ENCODE results near the gene ACTN4.

ACTN4 gene

GRCh38 chr19:38720559-38721236, 73.2 kb downstream of the ACTN4 start:
- peaks cover 79% of the 10 kb centered on the region for H3K36me3 ChIP-seq (ENCODE audit: control insufficient read depth, insufficient read depth, low read length)
- H3K4me1 ChIP-seq (ENCODE audit: control insufficient read depth, insufficient read depth, low read length): no peaks in the 10 kb centered on the region
- no peak overlapping the region for H3K4me3 ChIP-seq (ENCODE audit: low read length)
- no peak overlapping the region for H3K27ac ChIP-seq (ENCODE audit: low read length)
- H3K9me3 ChIP-seq (ENCODE audit: control insufficient read depth, insufficient read depth, low read length): no peaks in the 10 kb centered on the region
- H3K27me3 ChIP-seq (ENCODE audit: control insufficient read depth, insufficient read depth, low read length): no peaks in the 10 kb centered on the region
- WGBS (ENCODE audit: insufficient coverage, insufficient read length): no CpG with 5 or more reads among the region's 15 CpGs
- no peak for DNase-seq (ENCODE audit: low read depth, low spot score)

DNA sequence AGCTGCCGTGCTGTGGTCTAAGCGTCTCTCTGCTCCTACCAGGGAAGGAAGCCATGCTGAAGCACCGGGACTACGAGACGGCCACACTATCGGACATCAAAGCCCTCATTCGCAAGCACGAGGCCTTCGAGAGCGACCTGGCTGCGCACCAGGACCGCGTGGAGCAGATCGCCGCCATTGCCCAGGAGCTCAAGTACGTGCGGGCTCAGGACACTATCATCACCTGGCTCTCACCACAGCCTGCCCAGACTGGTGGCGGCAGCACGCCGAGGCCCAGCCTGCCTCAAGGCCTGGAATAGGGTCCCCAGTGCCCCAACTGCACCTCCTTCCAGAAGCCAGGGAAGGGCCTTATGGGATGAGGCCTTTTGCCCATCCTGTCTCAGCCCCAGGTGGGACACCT, 74.0 kb downstream of the ACTN4 start:
- Histone ChIP-seq H3K9me3 (ENCODE audit: control insufficient read depth, insufficient read depth, low read length) (no peaks in the 10 kb centered on the region), H3K4me3 (ENCODE audit: low read length) (no peak overlapping the region), H3K27ac (ENCODE audit: low read length) (no peak overlapping the region), H3K36me3 (ENCODE audit: control insufficient read depth, insufficient read depth, low read length) (peaks cover 79% of the 10 kb centered on the region), H3K4me1 (ENCODE audit: control insufficient read depth, insufficient read depth, low read length) (no peaks in the 10 kb centered on the region), H3K27me3 (ENCODE audit: control insufficient read depth, insufficient read depth, low read length) (no peaks in the 10 kb centered on the region)
- no CpG with 5 or more reads among the region's 20 CpGs for WGBS (ENCODE audit: insufficient coverage, insufficient read length)
- no peak for DNase-seq (ENCODE audit: low read depth, low spot score)

GRCh38 chr19:38721979-38722773, 74.7 kb downstream of the ACTN4 start:
- Histone ChIP-seq H3K4me1 (ENCODE audit: control insufficient read depth, insufficient read depth, low read length) (no peaks in the 10 kb centered on the region), H3K27ac (ENCODE audit: low read length) (no peak overlapping the region), H3K27me3 (ENCODE audit: control insufficient read depth, insufficient read depth, low read length) (no peaks in the 10 kb centered on the region), H3K4me3 (ENCODE audit: low read length) (no peak overlapping the region), H3K36me3 (ENCODE audit: control insufficient read depth, insufficient read depth, low read length) (peaks cover 80% of the 10 kb centered on the region), H3K9me3 (ENCODE audit: control insufficient read depth, insufficient read depth, low read length) (no peaks in the 10 kb centered on the region)
- DNase-seq (ENCODE audit: low read depth, low spot score): no peak
- WGBS (ENCODE audit: insufficient coverage, insufficient read length): no CpG with 5 or more reads among the region's 17 CpGs

- H3K4me1 ChIP-seq (ENCODE audit: control insufficient read depth, insufficient read depth, low read length): no peaks in the 10 kb centered on the region
- no peak for DNase-seq (ENCODE audit: low read depth, low spot score)
- H3K9me3 ChIP-seq (ENCODE audit: control insufficient read depth, insufficient read depth, low read length): no peaks in the 10 kb centered on the region
- H3K27ac ChIP-seq (ENCODE audit: low read length): no peak overlapping the region
- peaks cover 78% of the 10 kb centered on the region for H3K36me3 ChIP-seq (ENCODE audit: control insufficient read depth, insufficient read depth, low read length)
- WGBS (ENCODE audit: insufficient coverage, insufficient read length): no CpG with 5 or more reads among the region's 10 CpGs
- no peaks in the 10 kb centered on the region for H3K27me3 ChIP-seq (ENCODE audit: control insufficient read depth, insufficient read depth, low read length)
- H3K4me3 ChIP-seq (ENCODE audit: low read length): no peak overlapping the region
Measured at GRCh38 chr19:38722947-38723605, 75.6 kb downstream of the ACTN4 start.

- no peaks in the 10 kb centered on the region for H3K27me3 ChIP-seq (ENCODE audit: control insufficient read depth, insufficient read depth, low read length)
- no peaks in the 10 kb centered on the region for H3K9me3 ChIP-seq (ENCODE audit: control insufficient read depth, insufficient read depth, low read length)
- H3K4me1 ChIP-seq (ENCODE audit: control insufficient read depth, insufficient read depth, low read length): no peaks in the 10 kb centered on the region
- H3K4me3 ChIP-seq (ENCODE audit: low read length): no peak overlapping the region
- DNase-seq (ENCODE audit: low read depth, low spot score): no peak
- no peak overlapping the region for H3K27ac ChIP-seq (ENCODE audit: low read length)
- no CpG with 5 or more reads among the region's 11 CpGs for WGBS (ENCODE audit: insufficient coverage, insufficient read length)
- peaks cover 78% of the 10 kb centered on the region for H3K36me3 ChIP-seq (ENCODE audit: control insufficient read depth, insufficient read depth, low read length)
Measured at GRCh38 chr19:38723606-38723965, 76.1 kb downstream of the ACTN4 start.

DNA sequence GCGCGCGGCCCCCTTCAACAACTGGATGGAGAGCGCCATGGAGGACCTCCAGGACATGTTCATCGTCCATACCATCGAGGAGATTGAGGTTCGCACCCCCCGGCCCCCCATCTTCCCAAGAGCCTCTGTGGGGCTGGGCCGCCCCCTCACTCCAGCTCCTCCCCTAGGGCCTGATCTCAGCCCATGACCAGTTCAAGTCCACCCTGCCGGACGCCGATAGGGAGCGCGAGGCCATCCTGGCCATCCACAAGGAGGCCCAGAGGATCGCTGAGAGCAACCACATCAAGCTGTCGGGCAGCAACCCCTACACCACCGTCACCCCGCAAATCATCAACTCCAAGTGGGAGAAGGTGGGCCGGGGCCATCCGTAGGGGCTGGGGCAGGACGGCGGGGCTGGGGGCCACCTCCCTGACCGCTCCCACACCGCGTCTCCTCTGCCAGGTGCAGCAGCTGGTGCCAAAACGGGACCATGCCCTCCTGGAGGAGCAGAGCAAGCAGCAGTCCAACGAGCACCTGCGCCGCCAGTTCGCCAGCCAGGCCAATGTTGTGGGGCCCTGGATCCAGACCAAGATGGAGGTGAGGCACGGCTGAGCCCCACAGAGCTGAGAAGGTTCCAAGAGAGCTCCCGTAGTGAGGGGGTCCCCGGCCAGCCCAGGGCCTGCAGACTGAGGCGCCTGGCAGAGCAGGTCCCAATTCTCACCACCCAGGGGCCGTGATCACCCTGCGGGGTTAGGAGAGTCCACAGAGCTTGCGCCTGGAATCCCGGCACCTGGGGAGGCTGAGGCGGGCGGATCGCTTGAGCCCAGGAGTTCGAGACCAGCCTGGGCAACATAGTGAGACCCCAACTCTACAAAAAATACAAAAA, 76.8 kb downstream of the ACTN4 start:
- H3K9me3 ChIP-seq (ENCODE audit: control insufficient read depth, insufficient read depth, low read length): no peaks in the 10 kb centered on the region
- DNase-seq (ENCODE audit: low read depth, low spot score): no peak
- no peak overlapping the region for H3K27ac ChIP-seq (ENCODE audit: low read length)
- no peak overlapping the region for H3K4me3 ChIP-seq (ENCODE audit: low read length)
- no peaks in the 10 kb centered on the region for H3K27me3 ChIP-seq (ENCODE audit: control insufficient read depth, insufficient read depth, low read length)
- no CpG with 5 or more reads among the region's 42 CpGs for WGBS (ENCODE audit: insufficient coverage, insufficient read length)
- H3K36me3 ChIP-seq (ENCODE audit: control insufficient read depth, insufficient read depth, low read length): peaks cover 80% of the 10 kb centered on the region
- no peaks in the 10 kb centered on the region for H3K4me1 ChIP-seq (ENCODE audit: control insufficient read depth, insufficient read depth, low read length)

DNA sequence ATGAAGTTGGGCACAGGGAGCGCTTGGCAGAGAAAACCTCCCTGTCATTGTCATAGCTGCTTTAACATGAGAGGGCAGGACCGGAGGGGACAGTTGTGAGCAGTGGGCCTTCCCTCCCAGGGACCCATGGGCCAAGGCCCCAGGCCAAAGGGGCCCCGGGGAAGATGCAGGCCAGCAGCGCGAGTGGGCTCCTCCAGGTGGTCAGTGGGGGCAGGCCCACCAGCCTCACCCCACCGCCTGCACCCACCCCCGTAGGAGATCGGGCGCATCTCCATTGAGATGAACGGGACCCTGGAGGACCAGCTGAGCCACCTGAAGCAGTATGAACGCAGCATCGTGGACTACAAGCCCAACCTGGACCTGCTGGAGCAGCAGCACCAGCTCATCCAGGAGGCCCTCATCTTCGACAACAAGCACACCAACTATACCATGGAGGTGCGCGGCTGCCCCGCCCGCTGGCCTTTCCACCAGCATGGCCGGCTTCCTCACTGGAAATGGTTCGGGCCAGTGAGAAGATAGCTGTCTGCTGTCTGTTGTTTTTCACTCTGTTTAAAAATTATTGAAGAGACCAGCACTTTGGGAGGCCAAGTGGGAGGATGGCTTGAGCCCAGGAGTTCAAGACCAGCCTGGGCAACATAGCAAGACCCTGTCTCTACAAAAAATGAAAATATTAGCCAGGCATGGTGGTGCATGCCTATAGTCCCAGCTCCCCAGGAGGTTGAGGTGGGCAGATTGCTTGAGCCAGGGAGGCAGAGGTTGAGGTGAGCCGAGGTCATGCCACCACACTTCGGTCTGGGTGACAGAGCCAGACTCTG, 78.2 kb downstream of the ACTN4 start:
- no peak overlapping the region for H3K27ac ChIP-seq (ENCODE audit: low read length)
- no peak for DNase-seq (ENCODE audit: low read depth, low spot score)

DNA sequence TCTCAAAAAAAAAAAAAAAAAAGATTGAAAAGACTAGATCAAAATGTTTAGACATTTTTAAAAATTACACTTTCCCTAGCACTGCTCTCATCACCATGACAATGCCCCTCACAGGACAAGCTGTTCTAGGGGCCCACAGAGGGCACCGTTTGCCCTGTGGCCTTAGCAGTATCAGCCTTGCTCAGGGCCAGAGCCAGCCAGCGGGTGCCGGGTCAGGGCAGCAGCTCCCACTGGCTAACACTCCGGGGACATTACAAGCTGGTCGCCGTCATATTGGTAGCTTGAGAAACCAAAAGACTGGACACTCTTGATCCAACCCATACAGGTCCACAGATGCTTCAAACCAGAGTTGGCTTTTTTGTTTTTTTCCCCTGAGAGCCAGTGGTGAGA, 78.8 kb downstream of the ACTN4 start:
- no peaks in the 10 kb centered on the region for H3K27me3 ChIP-seq (ENCODE audit: control insufficient read depth, insufficient read depth, low read length)
- no peak overlapping the region for H3K4me3 ChIP-seq (ENCODE audit: low read length)
- H3K36me3 ChIP-seq (ENCODE audit: control insufficient read depth, insufficient read depth, low read length): peaks cover 74% of the 10 kb centered on the region
- no peak for DNase-seq (ENCODE audit: low read depth, low spot score)
- WGBS (ENCODE audit: insufficient coverage, insufficient read length): no CpG with 5 or more reads among the region's 6 CpGs
- H3K27ac ChIP-seq (ENCODE audit: low read length): no peak overlapping the region
- H3K4me1 ChIP-seq (ENCODE audit: control insufficient read depth, insufficient read depth, low read length): no peaks in the 10 kb centered on the region
- H3K9me3 ChIP-seq (ENCODE audit: control insufficient read depth, insufficient read depth, low read length): no peaks in the 10 kb centered on the region

More for the DNA sequence above, 78.2 kb downstream of the ACTN4 start:
- H3K4me3 ChIP-seq (ENCODE audit: low read length): no peak overlapping the region
- no peaks in the 10 kb centered on the region for H3K9me3 ChIP-seq (ENCODE audit: control insufficient read depth, insufficient read depth, low read length)
- WGBS (ENCODE audit: insufficient coverage, insufficient read length): no CpG with 5 or more reads among the region's 21 CpGs
- no peaks in the 10 kb centered on the region for H3K27me3 ChIP-seq (ENCODE audit: control insufficient read depth, insufficient read depth, low read length)
- H3K4me1 ChIP-seq (ENCODE audit: control insufficient read depth, insufficient read depth, low read length): no peaks in the 10 kb centered on the region
- H3K36me3 ChIP-seq (ENCODE audit: control insufficient read depth, insufficient read depth, low read length): peaks cover 74% of the 10 kb centered on the region

DNA sequence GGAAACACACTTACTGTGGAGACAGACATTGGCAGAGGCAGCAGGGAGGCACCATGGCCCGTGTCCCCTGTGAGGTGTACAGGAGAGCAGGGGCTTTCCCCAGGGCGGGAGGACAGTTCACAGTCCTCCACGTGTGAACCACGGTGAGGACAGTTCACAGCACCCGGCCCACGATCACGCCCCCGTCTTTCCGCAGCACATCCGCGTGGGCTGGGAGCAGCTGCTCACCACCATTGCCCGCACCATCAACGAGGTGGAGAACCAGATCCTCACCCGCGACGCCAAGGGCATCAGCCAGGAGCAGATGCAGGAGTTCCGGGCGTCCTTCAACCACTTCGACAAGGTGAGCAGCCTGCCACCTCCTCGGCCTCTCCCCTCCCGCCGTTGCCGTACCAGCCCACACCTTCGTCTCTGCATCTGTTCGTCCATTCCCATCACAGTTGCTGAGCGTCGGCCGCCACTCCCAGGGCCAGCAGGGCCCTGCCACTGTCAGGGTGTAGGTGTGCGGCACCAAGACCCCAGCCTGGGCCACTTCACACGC, 79.4 kb downstream of the ACTN4 start:
- Histone ChIP-seq H3K27ac (ENCODE audit: low read length) (no peak overlapping the region), H3K36me3 (ENCODE audit: control insufficient read depth, insufficient read depth, low read length) (peaks cover 69% of the 10 kb centered on the region), H3K27me3 (ENCODE audit: control insufficient read depth, insufficient read depth, low read length) (no peaks in the 10 kb centered on the region), H3K4me1 (ENCODE audit: control insufficient read depth, insufficient read depth, low read length) (no peaks in the 10 kb centered on the region), H3K4me3 (ENCODE audit: low read length) (no peak overlapping the region), H3K9me3 (ENCODE audit: control insufficient read depth, insufficient read depth, low read length) (no peaks in the 10 kb centered on the region)
- DNase-seq (ENCODE audit: low read depth, low spot score): no peak
- no CpG with 5 or more reads among the region's 30 CpGs for WGBS (ENCODE audit: insufficient coverage, insufficient read length)
